Muscle layer of duodenum (tissue), 2 donors: ENCODE measurements around the gene SLC39A13.

Experiments
- H3K27ac ChIP-seq: one replicate; pipeline ENCODE4 v1.7.0; 2013; ENCODE audit warnings: mild to moderate bottlenecking, low read length
- H3K27me3 ChIP-seq: one replicate; pipeline ENCODE4 v1.7.0; 2013; ENCODE audit warnings: low read depth, mild to moderate bottlenecking, control low read depth, low read length
- H3K36me3 ChIP-seq, 2 donors: one replicate each; pipeline ENCODE4 v1.7.0; 2013; ENCODE audit warnings: low read length in 2 of 2, control low read depth in 1 of 2, mild to moderate bottlenecking in 1 of 2; ENCODE audit not compliant: insufficient read depth in 2 of 2, control insufficient read depth in 1 of 2
- H3K4me1 ChIP-seq, 2 donors: one replicate each; pipeline ENCODE4 v1.7.0; 2013; ENCODE audit warnings: low read length in 2 of 2, mild to moderate bottlenecking in 2 of 2, control low read depth in 1 of 2, moderate library complexity in 1 of 2; ENCODE audit not compliant: insufficient read depth in 2 of 2, control insufficient read depth in 1 of 2
- H3K4me3 ChIP-seq, 2 donors: one replicate each; pipeline ENCODE4 v1.7.0; 2013; ENCODE audit warnings: low read length in 2 of 2, low read depth in 1 of 2, mild to moderate bottlenecking in 1 of 2
- H3K9me3 ChIP-seq, 2 donors: one replicate each; pipeline ENCODE4 v1.7.0; 2013; ENCODE audit warnings: low read length in 2 of 2, control low read depth in 1 of 2, mild to moderate bottlenecking in 1 of 2; ENCODE audit not compliant: control insufficient read depth in 1 of 2
- donor health status: healthy.

SLC39A13 gene

DNA sequence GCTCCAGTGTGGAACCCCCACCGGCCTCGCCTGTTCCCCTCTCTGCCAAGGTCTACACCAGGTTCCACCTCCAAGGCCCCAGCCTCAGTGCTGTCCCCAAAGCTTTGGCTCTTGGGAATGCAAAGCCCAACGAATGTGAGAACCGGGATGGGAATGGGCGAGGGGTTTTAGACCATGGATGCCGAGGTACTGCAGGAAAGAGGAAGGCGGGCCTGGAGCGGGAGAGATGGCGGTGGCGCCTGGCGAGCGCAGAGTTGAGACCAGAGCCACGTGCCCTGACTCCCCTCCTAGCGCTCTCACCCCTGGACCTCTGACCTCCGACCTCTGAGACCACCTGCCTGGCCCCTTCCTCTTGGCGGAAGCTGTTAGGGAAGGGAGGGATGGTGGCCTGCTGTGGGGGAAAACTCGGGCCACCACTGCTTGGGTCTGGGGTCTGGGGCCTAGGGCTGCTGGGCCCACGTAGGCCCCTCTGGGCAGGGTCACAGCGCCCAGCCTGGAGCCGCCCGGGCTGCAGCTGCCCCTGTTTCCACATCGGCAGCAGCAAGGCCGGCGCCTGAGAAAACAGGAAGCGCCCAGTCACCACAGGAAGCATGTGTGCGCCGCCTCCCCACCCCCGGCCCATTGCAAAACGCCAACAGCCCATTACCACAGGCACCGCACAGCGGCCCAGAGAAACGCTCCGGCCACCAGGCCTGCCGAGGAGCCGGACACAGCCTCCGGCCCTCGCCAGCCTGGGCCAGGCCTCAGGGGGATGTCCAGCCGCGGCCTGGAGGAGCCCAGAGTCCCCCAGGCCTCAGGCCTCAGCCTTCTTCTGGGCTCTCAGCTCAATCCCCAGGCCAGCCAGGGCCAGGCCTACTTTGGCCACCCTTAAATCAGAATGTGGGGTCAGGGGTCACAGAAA is 13.8 kb upstream of the SLC39A13 start:
- Histone ChIP-seq H3K9me3 (no peaks in the 10 kb centered on the region), H3K4me1 (peaks cover 0 to 7% of the 10 kb centered on the region in 2 donors), H3K27ac (peak overlapping the region; percentile 83), H3K4me3 (peak overlapping the region in 1 of 2 donors; percentile 34), H3K27me3 (no peaks in the 10 kb centered on the region), H3K36me3 (no peaks in the 10 kb centered on the region)

DNA sequence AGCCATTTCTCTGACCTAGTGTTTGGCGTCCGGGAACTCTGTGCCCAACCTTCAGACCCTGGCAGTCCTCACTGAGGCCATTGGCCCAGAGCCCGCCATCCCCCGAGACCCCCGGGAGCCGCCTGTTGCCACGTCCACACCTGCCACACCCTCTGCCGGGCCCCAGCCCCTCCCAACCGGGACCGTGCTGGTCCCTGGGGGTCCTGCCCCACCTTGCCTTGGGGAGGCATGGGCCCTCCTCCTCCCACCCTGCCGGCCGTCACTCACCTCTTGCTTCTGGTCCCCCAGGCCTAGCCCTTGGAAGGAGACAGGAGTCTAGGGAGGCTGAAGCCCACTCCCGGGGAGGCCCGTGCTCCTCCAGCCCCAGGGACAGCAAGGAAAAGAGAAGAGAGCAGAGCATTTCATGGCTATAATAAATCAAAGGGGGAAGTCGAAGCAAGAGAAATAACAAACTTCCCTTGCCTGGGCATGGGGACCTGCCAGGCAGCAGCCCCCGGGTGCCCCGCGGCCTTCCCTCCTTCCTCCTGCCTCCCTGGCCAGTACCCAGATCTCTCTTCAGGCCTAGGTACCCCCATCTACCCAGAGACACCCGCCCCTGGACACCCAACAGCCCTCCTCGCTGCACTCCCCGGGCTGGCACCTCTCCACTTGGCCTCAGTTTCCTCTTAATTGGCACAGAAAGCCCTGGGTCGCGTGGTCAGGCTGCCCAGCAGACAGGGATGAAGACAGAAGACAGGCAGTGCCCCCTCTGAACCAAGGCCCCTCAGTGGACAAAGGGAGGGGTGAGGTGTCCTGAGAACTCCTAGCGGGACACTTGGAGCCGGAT is 13.0 kb upstream of the SLC39A13 start:
- Histone ChIP-seq H3K27ac (peak overlapping the region; percentile 83), H3K4me1 (peaks cover 0 to 12% of the 10 kb centered on the region in 2 donors), H3K36me3 (no peaks in the 10 kb centered on the region), H3K9me3 (no peaks in the 10 kb centered on the region), H3K4me3 (peak overlapping the region in 1 of 2 donors; percentile 34), H3K27me3 (no peaks in the 10 kb centered on the region)

DNA sequence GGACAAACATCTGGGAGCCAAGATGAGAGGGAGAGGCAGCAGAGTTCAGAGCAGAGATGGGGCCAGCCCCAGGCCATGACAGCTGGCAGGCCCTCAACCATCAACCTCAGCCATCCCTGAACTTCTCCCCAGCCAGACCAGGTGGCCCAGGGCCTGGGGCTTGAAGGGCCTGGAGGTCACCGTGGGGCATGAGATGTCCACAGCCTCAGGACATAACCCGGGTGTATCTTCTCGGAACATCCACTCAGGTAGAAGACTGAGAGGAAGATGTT is 12.4 kb upstream of the SLC39A13 start:
- Histone ChIP-seq H3K27ac (peak overlapping the region; percentile 83), H3K4me3 (no peak overlapping the region), H3K9me3 (no peaks in the 10 kb centered on the region), H3K36me3 (no peaks in the 10 kb centered on the region), H3K27me3 (no peaks in the 10 kb centered on the region), H3K4me1 (peaks cover 0 to 14% of the 10 kb centered on the region in 2 donors)

DNA sequence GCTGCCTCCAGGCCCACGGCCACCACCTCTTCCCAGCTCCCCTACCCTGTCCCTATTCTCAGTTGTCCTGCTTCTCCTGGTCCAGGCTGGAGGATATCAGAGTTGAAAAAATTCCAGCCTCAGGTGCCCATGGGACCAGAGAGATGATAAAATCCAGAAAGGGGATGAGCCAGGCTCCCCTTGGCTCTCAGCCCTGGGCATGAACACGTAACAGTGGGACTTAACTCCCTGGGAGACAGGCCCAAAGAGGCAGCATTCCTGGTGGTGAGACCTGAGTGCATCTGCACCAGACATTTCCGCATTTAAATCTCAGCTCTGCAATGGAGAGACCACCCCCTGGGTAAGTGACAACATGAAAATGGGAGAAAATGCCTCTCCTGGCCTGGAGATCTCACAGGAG is 10.4 kb upstream of the SLC39A13 start:
- Histone ChIP-seq H3K27me3 (no peaks in the 10 kb centered on the region), H3K27ac (no peak overlapping the region), H3K9me3 (no peaks in the 10 kb centered on the region), H3K4me3 (no peak overlapping the region), H3K36me3 (no peaks in the 10 kb centered on the region), H3K4me1 (peaks cover 0 to 14% of the 10 kb centered on the region in 2 donors)

DNA sequence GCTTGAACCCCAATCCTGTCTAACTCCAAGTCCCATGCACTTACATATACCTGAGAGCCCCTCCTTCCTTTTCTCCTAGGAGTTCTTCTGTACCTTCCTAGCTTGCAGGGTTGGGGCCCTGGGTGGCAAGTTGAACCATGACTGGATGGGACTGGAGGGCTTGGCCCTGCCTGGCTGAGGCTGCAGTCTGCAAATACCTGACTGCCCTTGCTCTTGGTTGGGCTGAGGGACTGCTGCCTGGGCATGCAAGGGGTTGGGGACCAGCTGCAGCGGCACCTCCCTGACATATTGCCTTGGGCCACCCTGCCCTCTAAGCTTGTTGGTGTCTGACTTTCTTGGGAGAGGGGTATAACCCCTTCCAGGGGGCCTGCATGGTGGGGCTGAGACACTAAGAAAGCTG is 9.8 kb upstream of the SLC39A13 start:
- Histone ChIP-seq H3K9me3 (no peaks in the 10 kb centered on the region), H3K4me3 (no peak overlapping the region), H3K27ac (no peak overlapping the region), H3K36me3 (no peaks in the 10 kb centered on the region), H3K4me1 (peaks cover 0 to 11% of the 10 kb centered on the region in 2 donors), H3K27me3 (no peaks in the 10 kb centered on the region)

DNA sequence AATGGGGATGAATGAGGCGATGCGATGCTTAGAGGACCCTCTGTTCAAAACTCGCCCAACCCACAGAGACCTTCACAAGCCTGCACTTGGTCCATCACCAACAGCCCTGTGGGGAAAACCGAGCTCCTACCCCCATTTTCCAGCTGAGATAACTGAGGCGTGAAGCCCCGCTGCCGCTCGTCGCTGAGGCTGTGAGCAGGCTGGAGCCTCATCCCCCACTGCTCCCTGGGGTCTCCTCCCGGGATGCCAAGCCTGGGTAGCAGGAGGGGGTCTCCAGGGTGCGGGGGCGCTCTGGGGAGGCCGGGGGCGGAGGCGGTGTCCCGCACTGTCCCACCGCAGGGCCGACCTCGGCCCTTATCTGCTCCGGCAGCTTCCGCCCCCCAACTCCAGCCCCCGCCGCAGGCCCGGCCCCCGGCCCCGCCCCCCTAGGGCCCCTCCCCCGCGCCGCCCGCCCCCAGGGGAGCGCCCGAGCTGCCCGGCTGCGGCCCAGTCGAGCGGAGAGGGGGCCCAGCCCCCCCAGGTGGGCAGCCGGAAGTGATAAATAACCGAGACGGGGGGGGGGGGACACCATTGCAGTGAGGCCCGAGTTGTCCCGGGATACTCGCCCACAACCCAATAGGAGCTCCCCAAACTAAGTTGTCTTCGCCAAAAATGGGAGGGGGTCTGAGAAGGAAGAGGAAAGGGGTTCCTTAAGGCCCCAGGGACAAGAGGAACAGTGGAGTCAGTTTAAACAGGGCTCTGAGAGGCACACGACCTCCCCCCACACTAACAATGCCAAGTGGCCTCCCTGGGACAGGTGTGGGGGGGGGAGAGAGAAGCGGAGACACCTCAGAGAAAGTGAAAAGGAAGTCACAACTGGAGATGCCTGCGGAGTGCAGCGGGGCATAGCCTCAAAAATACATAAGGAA is 8.3 kb upstream of the SLC39A13 start:
- Histone ChIP-seq H3K36me3 (no peaks in the 10 kb centered on the region), H3K4me1 (peaks cover 0 to 7% of the 10 kb centered on the region in 2 donors), H3K27me3 (no peaks in the 10 kb centered on the region), H3K27ac (peak overlapping the region; percentile 26), H3K9me3 (no peaks in the 10 kb centered on the region), H3K4me3 (peak overlapping the region; percentile 56 to 66)

DNA sequence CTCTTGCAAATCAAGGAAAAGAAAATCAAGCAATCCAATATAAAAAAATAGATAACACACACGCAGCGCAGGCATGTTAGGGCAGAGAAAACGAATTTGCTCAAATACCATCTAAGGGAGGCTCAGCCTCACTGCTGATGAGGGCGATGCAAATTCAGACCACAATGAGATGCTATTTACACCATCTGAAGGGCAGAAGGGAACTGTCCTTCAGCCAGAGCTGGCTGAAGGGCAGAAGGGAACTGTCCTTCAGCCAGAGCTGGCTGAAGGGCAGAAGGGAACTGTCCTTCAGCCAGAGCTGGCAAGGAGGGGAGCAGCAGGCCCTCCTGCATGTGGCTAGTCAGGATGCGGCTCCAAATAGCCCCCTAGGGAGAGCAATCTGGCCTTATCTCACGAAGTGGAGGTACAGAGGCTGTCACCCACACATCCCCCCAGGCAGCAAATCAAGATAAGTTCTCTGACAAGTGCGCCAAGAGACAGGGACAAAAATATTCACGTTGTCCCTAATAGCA is 7.6 kb upstream of the SLC39A13 start:
- Histone ChIP-seq H3K4me3 (peak overlapping the region; percentile 47 to 66), H3K27ac (peak overlapping the region; percentile 26), H3K36me3 (no peaks in the 10 kb centered on the region), H3K27me3 (no peaks in the 10 kb centered on the region), H3K9me3 (no peaks in the 10 kb centered on the region), H3K4me1 (peaks cover 0 to 7% of the 10 kb centered on the region in 2 donors)

DNA sequence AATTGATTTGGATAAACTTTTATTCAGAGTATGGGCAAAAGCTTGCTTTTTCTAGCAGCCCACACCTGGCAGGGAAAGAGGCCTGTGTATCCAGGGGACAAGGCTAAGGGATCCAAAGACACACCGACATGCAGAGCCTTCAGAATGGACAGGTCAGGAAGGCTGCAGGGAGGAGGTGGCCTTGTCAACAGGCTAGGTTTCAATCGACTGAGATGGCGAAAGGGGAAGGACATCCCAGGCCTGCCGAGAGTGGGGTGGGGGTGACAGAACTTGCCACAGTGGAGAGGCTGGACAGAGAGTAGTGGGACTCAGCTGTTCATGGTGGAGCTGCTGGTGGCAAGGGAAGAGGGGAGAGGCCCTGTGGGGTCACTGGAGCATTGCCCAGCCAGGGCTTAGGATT is 5.3 kb upstream of the SLC39A13 start:
- H3K4me1 ChIP-seq, result peaks cover 9 to 16% of the 10 kb centered on the region in 2 donors
- no peak overlapping the region for H3K27ac ChIP-seq
- no peaks in the 10 kb centered on the region for H3K9me3 ChIP-seq
- no peaks in the 10 kb centered on the region for H3K27me3 ChIP-seq
- H3K36me3 ChIP-seq, result peaks cover 0 to 4% of the 10 kb centered on the region in 2 donors
- H3K4me3 ChIP-seq, result no peak overlapping the region

DNA sequence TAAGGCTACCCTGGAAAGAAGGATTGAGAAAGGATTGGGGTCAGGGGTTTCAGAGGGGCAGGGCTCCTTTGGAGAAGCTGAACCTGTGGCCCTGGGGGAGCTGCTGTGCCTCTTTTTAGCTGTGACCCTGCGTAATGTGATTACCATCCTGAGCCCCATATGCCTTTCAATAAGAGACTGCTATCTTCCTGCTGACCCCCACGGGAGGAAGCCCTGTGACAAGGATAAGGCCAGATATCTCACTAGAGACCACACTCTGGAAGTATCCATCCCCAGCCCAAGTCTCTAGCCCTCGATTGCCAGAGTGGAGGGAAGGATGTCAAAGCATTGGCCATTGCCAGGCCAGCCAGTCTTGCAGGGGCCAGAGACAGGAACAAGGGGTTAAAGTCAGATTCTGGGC is 4.8 kb upstream of the SLC39A13 start:
- Histone ChIP-seq H3K9me3 (no peaks in the 10 kb centered on the region), H3K27me3 (no peaks in the 10 kb centered on the region), H3K4me3 (no peak overlapping the region), H3K27ac (no peak overlapping the region), H3K4me1 (peaks cover 9 to 16% of the 10 kb centered on the region in 2 donors), H3K36me3 (peaks cover 0 to 4% of the 10 kb centered on the region in 2 donors)

DNA sequence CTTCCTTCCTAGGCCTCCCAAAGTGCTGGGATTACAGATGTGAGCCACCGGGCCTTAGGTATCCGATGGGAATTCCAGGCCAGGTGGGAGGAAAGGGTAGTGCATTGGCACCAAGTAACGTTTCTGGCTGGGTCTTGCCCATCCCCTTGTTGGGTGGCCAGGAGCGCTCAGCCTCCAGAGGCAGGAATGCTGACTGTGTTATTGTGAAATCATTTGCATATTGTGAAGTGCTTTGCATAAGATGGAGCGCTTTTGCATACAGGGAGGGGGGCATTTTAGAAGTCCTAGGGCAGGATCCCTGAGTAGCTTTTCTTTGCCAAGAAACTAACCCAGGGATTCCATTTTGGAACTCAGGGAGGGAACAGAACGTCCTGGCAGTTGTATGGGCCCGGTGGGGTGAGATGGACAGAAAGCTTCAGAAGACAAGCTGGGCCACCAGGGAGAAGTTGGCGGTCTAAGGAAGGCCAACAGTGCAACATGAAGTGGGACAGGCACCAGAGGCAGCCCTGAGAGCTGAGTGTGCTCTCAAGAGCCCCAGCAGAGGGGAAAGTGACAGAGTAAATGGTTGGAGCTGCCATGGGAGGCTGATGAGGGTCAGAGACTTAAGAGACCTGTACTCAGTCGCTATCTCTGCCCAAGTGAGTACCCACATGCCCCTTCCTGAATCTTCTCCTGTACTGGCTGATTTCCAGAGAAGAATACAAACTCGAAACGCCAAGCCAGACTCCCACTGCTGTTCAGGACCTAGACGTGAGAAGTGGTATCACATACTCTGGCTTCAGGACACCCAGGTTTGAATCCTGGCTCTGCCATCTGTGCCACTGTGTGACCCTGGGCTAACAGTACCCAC is 1.3 kb upstream of the SLC39A13 start:
- Histone ChIP-seq H3K4me3 (peak overlapping the region; percentile 72 to 92), H3K27me3 (no peaks in the 10 kb centered on the region), H3K9me3 (no peaks in the 10 kb centered on the region), H3K4me1 (peaks cover 9 to 33% of the 10 kb centered on the region in 2 donors), H3K36me3 (peaks cover 6 to 22% of the 10 kb centered on the region in 2 donors), H3K27ac (peak overlapping the region; percentile 100)
